Caco-2 (cell line): ENCODE results near the gene SDK2. TPM values are rescaled to one million over a fixed set of nuclear protein-coding genes. Genes with fewer than 3 reads are reported as not detected.

Source experiments
- BruUV-seq: library from RNA; stranded (reverse); fragments of 400-500 nt; replicated peaks from 2 replicates; lab custom pipeline; 2021; lab: Mats Ljungman, UMichigan
- CTCF ChIA-PET: fragments of 300-600 bp; sonication (Branson Sonifier 250); formaldehyde crosslinking; loops from one replicate; lab custom pipeline; 2022; ENCODE audit warnings: antibody characterized with exemption; lab: Charles Lee
- POLR2A ChIA-PET: fragments of 300-600 bp; sonication (Branson Sonifier 250); formaldehyde crosslinking; loops from one replicate; lab custom pipeline; 2022; ENCODE audit warnings: antibody characterized with exemption; lab: Charles Lee
- DNase-seq, 2 experiments: peaks; one replicate each; pipeline versions ENCODE4 v3.0.0 to v3.0.0-alpha.2; 2020 to 2022
- H3K27me3 ChIP-seq: replicated peaks from 2 replicates; pipeline ENCODE4 v1.6.0; 2011; ENCODE audit warnings: low read length; ENCODE audit not compliant: control insufficient read depth, insufficient read depth
- H3K36me3 ChIP-seq: 2 replicates; pipeline ENCODE4 v1.5.1; 2011; ENCODE audit warnings: low read length; ENCODE audit not compliant: control insufficient read depth, insufficient read depth
- H3K4me1 ChIP-seq: fragments of 250-450 bp; sonication (Bioruptor Pico); 2 replicates; pipeline ENCODE4 v1.5.1; 2020; ENCODE audit warnings: mild to moderate bottlenecking
- H3K4me3 ChIP-seq: 2 replicates; pipeline ENCODE4 v1.5.1; 2011; ENCODE audit warnings: low read depth, mild to moderate bottlenecking, control low read depth, low read length
- H3K9me3 ChIP-seq: fragments of 250-450 bp; sonication (Bioruptor Pico); 2 replicates; pipeline ENCODE4 v1.5.1; 2020; ENCODE audit warnings: mild to moderate bottlenecking, moderate library complexity
- H3K27ac Mint-ChIP-seq: one replicate; pipeline ENCODE4 v1.8.0; 2022; ENCODE audit warnings: mixed read lengths; ENCODE audit not compliant: unreplicated experiment
- H3K27me3 Mint-ChIP-seq: one replicate; pipeline ENCODE4 v1.8.0; 2022; ENCODE audit warnings: mixed read lengths; ENCODE audit not compliant: insufficient read depth, unreplicated experiment
- H3K36me3 Mint-ChIP-seq: one replicate; pipeline ENCODE4 v1.8.0; 2022; ENCODE audit warnings: mild to moderate bottlenecking, mixed read lengths; ENCODE audit not compliant: insufficient read depth, unreplicated experiment
- H3K4me1 Mint-ChIP-seq: one replicate; pipeline ENCODE4 v1.8.0; 2022; ENCODE audit warnings: low read depth, mixed read lengths; ENCODE audit not compliant: unreplicated experiment
- H3K4me3 Mint-ChIP-seq: one replicate; pipeline ENCODE4 v1.8.0; 2022; ENCODE audit warnings: mild to moderate bottlenecking, moderate library complexity, mixed read lengths; ENCODE audit not compliant: unreplicated experiment
- H3K9me3 Mint-ChIP-seq: one replicate; pipeline ENCODE4 v1.8.0; 2022; ENCODE audit warnings: mixed read lengths; ENCODE audit not compliant: unreplicated experiment
- intact Hi-C: fragments of 100-400 bp; cut with micrococcal nuclease; formaldehyde crosslinking; loops from one replicate; pipeline ENCODE4 v1.10.0; 2022; ENCODE audit not compliant: unreplicated experiment
- total RNA-seq: library from RNA; stranded (reverse); gene quantifications from 2 replicates; pipeline ENCODE4 v1.2.3, GENCODE V29; 2022
- TF ChIP-seq, protein P1 (sequence below), 2 experiments: fragments of 200-600 bp in 1 of 2; IDR thresholded peaks; 1 replicate in 1 of 2; 2 replicates in 1 of 2; pipeline versions ENCODE4 v1.5.1 to v1.8.0; 2011 to 2022; ENCODE audit warnings: antibody characterized with exemption in 1 of 2, control low read depth in 1 of 2, inconsistent platforms in 1 of 2, low read depth in 1 of 2, low read length in 1 of 2, mild to moderate bottlenecking in 1 of 2, moderate library complexity in 1 of 2; ENCODE audit not compliant: insufficient read depth in 1 of 2, severe bottlenecking in 1 of 2, unreplicated experiment in 1 of 2

Gene SDK2
- total RNA-seq, 1 experiment from 2014 or later: 0.09 TPM

DNA sequence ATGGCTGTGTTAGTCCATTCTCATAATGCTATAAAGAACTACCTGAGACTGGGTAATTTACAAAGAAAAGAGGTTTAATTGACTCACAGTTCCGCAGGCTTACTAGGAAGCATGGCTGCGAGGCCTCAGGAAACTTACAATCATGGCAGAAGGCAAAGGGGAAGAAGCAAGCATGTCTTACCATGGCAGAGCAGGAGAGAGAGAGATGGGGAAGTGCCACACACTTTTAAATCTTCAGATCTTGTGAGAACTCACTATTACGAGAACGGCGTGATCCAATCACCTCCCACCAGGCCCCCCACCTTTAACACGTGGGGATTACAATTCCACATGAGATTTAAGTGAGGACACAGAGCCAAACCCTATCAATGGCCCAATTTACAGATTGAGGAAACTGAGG lies 96.5 kb downstream of the SDK2 start:
- H3K9me3 Mint-ChIP-seq: no peaks in the 10 kb centered on the region
- TF ChIP-seq, protein P1, sequence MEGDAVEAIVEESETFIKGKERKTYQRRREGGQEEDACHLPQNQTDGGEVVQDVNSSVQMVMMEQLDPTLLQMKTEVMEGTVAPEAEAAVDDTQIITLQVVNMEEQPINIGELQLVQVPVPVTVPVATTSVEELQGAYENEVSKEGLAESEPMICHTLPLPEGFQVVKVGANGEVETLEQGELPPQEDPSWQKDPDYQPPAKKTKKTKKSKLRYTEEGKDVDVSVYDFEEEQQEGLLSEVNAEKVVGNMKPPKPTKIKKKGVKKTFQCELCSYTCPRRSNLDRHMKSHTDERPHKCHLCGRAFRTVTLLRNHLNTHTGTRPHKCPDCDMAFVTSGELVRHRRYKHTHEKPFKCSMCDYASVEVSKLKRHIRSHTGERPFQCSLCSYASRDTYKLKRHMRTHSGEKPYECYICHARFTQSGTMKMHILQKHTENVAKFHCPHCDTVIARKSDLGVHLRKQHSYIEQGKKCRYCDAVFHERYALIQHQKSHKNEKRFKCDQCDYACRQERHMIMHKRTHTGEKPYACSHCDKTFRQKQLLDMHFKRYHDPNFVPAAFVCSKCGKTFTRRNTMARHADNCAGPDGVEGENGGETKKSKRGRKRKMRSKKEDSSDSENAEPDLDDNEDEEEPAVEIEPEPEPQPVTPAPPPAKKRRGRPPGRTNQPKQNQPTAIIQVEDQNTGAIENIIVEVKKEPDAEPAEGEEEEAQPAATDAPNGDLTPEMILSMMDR (IDR thresholded peaks at IDR 0.05; ENCODE audit: insufficient read depth in 1 of 2, low read depth in 1 of 2, low read length in 1 of 2, severe bottlenecking in 1 of 2, unreplicated experiment in 1 of 2): no peak
- Histone ChIP-seq H3K36me3 (no peaks in the 10 kb centered on the region), H3K4me3 (no peak overlapping the region), H3K4me1 (no peaks in the 10 kb centered on the region), H3K9me3 (no peaks in the 10 kb centered on the region), H3K27me3 (peaks cover 3% of the 10 kb centered on the region)
- POLR2A ChIA-PET: no interaction called here
- H3K36me3 Mint-ChIP-seq: no peaks in the 10 kb centered on the region
- peaks cover 43% of the 10 kb centered on the region for H3K27me3 Mint-ChIP-seq
- H3K27ac Mint-ChIP-seq: no peak overlapping the region
- intact Hi-C loops: no loop called here
- no peaks in the 10 kb centered on the region for H3K4me1 Mint-ChIP-seq
- BruUV-seq: no TSS peak
- CTCF ChIA-PET: no interaction called here
- no peak overlapping the region for H3K4me3 Mint-ChIP-seq
- no peak for DNase-seq

DNA sequence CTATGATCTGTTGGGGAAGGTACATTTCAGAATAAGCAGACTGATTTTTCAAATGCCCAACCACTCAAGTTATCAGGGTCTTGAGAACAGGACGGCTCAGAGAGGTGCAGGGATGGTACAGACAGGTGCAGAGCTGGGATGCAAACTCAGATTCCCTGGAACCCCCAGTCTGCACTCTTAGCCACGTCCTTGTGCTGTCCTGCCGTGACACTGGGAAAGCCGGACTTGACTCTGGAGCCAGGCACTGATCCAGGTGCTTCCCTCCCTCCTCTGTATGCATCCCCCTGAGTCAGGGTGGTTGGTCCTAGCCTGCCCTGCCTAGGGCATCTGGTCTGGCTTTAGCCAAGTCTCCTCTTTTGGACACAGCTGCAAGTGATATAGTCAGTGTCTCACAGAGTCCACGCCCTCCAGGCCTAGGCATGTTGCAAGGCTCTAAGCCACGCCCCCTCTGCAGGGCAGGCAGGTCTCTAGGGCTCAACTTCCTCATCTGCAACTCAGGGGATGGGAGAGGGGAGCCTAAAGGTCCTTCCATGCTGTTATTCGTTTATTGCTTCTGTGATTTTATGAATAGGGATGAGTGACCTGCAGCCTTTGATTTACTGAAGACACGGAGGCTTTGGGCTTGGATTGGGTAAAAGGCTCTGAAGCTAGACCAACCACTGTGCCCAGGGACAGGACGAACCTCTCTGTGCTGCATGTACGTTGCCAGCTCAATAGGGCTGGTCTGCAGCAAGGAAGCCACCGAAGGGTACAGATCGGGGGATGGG lies 97.3 kb downstream of the SDK2 start:
- ChIA-PET CTCF (no interaction called here), POLR2A (no interaction called here)
- DNase-seq: peak; percentile 52 to 62
- H3K9me3 ChIP-seq: no peaks in the 10 kb centered on the region
- Mint-ChIP-seq H3K27me3 (peaks cover 46% of the 10 kb centered on the region), H3K4me3 (no peak overlapping the region), H3K9me3 (no peaks in the 10 kb centered on the region), H3K36me3 (no peaks in the 10 kb centered on the region), H3K4me1 (no peaks in the 10 kb centered on the region), H3K27ac (no peak overlapping the region)
- no peaks in the 10 kb centered on the region for H3K4me1 ChIP-seq
- H3K4me3 ChIP-seq: no peak overlapping the region
- intact Hi-C loops: no loop called here
- H3K36me3 ChIP-seq: no peaks in the 10 kb centered on the region
- H3K27me3 ChIP-seq: peaks cover 3% of the 10 kb centered on the region
- BruUV-seq: no TSS peak
- TF ChIP-seq, protein P1 (IDR thresholded peaks at IDR 0.05; ENCODE audit: insufficient read depth in 1 of 2, low read depth in 1 of 2, low read length in 1 of 2, severe bottlenecking in 1 of 2, unreplicated experiment in 1 of 2): no peak

- Histone ChIP-seq H3K36me3 (no peaks in the 10 kb centered on the region), H3K27me3 (peaks cover 1% of the 10 kb centered on the region), H3K4me1 (no peaks in the 10 kb centered on the region), H3K4me3 (no peak overlapping the region), H3K9me3 (no peaks in the 10 kb centered on the region)
- ChIA-PET CTCF (no interaction called here), POLR2A (no interaction called here)
- Mint-ChIP-seq H3K27ac (no peak overlapping the region), H3K9me3 (no peaks in the 10 kb centered on the region), H3K4me1 (no peaks in the 10 kb centered on the region), H3K27me3 (peaks cover 42% of the 10 kb centered on the region), H3K4me3 (no peak overlapping the region), H3K36me3 (no peaks in the 10 kb centered on the region)
- TF ChIP-seq, protein P1 (IDR thresholded peaks at IDR 0.05; ENCODE audit: insufficient read depth in 1 of 2, low read depth in 1 of 2, low read length in 1 of 2, severe bottlenecking in 1 of 2, unreplicated experiment in 1 of 2): no peak
- no peak for DNase-seq
- intact Hi-C loops: no loop called here
- BruUV-seq: no TSS peak
Observed at GRCh38 chr17:73546114-73546513, 98.1 kb downstream of the SDK2 start.
